ENCODE measurements around the gene RUBCNL.

Gene RUBCNL

DNA sequence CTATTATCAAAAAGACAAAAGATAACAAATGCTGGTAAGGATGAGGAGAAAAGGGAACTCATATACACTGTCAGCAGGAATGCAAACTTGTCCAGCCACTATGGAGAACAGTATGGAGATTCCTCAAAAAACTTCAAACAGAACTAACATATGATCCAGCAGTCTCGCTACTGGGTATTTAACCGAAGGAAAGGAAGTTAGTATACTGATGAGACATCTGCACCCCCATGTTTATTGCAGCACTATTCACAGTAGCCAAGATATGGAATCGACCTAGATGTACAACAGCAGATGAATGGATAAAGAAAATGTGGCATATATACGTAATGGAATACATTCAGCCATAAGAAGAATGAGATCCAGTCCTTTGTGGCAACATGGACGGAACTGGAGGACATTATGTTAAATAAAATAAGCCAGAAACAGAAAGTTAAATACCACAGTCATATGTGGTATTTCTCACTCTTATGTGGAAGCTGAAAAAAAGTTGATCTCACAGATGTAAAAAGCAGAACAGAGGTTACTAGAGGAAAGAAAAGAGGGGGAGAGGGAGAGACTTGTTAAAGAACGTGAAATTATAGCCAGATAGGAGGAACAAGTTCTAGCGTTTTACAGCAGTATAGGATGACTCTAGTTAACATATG, 83.2 kb downstream of the RUBCNL start:
- DNase-seq = no peak

DNA sequence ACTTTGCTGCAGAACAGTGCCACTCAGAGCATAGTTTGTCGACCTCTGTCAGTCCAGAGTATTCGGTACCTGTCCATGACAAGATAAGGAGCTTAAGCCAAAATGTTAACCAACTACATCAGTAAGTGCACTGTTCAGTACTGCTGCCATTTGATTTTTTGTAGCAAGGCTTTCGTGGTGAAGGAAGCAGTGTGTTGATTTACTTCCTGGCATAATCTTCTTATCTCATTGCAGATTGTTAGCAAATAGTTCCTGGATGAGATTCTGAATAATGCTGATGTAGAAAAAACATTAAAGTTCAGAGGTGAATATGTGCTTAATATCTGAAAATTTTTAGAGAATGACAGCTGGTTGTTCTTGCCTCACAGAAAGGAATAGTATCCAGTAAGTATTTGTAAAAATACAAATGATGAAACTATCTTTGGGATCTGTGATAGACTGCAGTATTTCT, 89.7 kb downstream of the RUBCNL start:
- no peak for DNase-seq

DNA sequence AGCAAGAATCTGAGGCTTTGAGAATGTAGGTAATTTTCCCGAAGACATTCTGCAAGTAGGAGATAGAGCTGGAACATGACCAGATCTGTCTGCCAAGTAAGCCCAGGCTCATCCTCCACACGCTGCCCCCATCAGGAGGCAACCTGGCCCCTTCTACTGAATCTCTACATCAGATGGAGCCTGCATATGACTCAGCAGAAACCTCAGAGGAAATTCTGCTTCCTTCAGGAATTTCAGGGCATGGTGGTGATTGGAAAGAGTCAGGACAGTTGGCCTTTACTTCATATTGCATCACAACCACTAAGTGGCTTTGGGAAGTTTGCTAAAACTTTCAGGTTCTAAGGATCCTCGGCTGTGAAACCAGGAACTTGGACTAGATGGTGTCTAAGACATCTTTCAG, 90.1 kb downstream of the RUBCNL start:
- DNase-seq = no peak

DNA sequence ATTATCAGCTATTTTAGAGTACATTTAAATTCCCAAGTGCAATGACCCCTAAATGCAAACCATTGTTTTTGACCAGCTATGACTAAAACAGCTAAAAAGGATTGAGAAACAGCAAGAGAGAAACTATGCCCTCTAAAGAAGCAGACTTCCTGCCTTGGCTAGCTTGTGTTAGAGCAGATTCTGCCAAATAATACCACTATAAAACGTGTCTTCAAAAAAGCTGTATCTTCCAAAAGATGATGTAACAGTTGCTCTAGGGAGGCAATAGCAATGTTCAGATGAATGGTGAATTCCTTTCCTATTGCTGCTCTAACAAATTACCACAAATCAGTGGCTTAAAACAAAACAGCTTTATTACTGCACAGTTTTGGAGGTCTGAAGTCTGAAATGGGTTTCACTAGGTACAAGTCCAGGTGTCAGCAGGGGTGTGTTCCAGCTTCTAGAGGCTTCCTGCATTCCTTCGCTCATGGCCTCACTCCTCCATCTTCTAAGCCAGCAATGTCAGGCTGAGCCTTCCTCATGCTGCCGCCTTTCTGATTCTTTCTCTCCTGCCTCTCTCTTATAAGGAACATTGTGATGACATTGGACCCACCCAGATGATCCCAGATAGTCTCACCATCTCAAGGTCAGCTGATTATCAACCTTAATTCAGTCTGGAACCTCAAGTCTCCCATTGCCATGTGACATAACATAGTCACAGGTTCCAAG, 90.8 kb downstream of the RUBCNL start:
- no peak for DNase-seq

DNA sequence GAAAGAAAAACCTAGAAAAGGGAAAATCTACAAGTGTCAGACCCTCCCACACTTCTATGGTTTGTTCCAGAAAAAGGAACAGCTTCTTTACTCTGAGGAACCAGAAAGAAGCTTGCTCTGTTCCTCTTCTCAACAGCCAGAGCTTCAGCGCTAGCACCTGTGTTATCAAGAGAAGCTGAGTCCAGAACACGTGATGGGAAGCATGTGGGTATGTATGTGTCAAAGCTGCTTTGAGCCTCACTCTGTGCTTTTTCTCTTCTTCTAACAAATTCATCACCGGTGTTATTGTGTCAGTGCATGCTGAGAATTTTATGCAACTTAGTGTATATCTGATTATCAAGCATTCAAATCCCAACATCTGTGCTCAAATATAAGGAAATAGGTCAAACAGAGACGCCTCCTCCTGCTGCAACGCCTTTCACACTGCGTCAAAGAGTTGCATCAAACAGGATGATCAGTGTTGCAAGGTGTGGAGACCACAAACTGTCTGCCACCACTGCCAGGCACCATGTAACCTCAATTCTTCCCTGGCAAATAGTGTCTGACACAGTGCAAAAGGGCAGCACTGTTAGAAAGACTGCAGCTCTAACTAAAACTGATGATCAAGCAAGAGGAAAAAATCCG, 91.4 kb downstream of the RUBCNL start:
- no peak for DNase-seq

DNA sequence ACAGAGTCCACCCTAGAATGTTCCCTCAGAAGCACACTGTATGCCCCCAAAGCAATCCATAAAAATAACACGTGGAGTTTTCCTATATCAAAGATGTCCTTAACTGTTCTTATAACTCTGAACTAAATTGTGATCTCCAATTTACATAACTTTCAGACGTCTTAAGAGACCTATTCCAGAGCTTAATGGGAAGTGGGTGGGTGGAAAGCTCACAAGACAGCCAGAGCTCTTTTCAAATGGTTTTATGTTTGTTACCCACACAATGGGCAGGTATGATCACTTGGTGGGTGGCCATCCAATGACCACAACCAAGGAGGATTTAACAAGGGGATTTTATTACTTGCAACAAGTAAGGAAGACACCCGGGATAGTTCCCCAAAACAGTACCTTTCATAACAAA, 93.6 kb downstream of the RUBCNL start:
- no peak for DNase-seq
